DOHH2 (cell line): ENCODE data around the gene RBP2.

ENCODE experiments used
- EZH2phosphoT487 ChIP-seq: fragments of 200-600 bp; sonication (generic); IDR thresholded peaks from 2 replicates; pipeline ENCODE4 v1.6.1; 2017; ENCODE audit warnings: borderline replicate concordance, mild to moderate bottlenecking, antibody characterized with exemption, low read length, moderate library complexity, mixed read lengths
- TF ChIP-seq, protein P1 (sequence below): fragments of 200-600 bp; sonication (generic); IDR thresholded peaks from one replicate; pipeline ENCODE4 v1.5.1; 2014; ENCODE audit warnings: antibody characterized with exemption, mild to moderate bottlenecking, low read depth, low read length; ENCODE audit not compliant: poor library complexity, severe bottlenecking

DNA sequence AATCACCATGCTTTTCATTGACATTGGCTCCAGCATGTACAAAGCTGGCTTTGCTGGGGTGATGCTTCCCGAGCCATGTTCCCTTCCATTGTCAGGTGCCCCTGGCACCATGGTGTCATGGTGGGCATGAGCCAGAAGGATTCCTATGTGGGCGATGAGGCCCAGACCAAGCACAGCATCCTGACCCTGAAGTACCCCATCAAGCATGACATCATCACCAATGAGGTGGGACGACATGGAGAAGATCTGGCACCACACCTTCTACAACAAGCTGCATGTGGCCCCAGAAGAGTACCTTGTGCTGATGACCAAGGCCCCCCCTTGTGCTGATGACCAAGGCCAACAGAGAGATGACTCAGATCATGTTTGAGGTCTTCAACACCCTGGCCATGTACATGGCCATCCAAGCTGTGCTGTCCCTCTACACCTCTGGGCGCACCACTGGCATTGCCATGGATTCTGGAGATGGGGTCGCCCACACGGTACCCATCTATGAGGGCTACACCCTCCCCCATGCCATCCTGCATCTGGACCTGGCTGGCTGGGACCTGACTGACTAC is 17.6 kb upstream of the RBP2 start:
- TF ChIP-seq, protein P1, sequence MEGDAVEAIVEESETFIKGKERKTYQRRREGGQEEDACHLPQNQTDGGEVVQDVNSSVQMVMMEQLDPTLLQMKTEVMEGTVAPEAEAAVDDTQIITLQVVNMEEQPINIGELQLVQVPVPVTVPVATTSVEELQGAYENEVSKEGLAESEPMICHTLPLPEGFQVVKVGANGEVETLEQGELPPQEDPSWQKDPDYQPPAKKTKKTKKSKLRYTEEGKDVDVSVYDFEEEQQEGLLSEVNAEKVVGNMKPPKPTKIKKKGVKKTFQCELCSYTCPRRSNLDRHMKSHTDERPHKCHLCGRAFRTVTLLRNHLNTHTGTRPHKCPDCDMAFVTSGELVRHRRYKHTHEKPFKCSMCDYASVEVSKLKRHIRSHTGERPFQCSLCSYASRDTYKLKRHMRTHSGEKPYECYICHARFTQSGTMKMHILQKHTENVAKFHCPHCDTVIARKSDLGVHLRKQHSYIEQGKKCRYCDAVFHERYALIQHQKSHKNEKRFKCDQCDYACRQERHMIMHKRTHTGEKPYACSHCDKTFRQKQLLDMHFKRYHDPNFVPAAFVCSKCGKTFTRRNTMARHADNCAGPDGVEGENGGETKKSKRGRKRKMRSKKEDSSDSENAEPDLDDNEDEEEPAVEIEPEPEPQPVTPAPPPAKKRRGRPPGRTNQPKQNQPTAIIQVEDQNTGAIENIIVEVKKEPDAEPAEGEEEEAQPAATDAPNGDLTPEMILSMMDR: no peak
- no peak for TF ChIP-seq EZH2phosphoT487
